HG03520 (cell line): ENCODE measurements around the gene PLPPR5.
A peak's percentile ranks its signal among the peaks of the same experiment; 100 is the strongest.
"Not testable (repeated sequence)": the region's sequence is repeated elsewhere in the genome, so short reads cannot be mapped to it uniquely, and the experiment has no call there.

Experiments
- ATAC-seq: cut with Tn5 transposase; IDR thresholded peaks from one replicate; pipeline ENCODE4 v1.9.1; 2021; ENCODE audit warnings: mild to moderate bottlenecking, moderate library complexity; ENCODE audit not compliant: unreplicated experiment

PLPPR5 gene

DNA sequence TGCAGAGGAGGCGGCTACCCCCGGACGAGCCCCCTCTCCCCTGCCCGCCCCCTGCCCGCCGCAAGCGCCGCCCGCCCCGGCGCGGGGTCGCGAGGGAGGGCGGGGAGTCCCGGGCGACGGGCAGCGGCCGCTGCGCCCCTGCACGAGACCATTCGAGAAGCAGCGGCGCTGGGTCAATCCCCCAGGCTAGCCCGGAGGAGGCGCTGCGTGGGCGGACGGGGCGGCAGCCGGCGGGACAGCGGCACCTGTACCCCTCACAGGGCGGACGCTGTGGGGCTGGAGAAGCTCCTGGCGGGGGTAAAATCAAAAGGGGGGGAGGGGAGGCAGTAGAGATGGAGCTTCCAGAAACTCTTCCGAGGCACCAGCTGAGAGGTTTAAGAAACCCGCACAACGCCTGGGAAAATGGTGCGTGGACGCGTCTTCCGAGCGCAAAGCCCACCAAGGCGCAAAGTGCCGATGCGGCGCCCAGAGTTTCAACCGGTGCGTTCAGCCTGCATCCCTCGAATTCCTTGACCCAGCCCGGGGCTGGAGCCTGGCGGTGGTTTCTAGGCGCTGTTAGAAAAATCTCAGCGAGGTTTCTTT lies at the start of gene PLPPR5:
Gene PLPPR5, minus strand, starts transcription at position 1 of the 582 bp plus-strand sequence. CDS start 190 bp downstream, outside the sequence.
- ATAC-seq: no peak

DNA sequence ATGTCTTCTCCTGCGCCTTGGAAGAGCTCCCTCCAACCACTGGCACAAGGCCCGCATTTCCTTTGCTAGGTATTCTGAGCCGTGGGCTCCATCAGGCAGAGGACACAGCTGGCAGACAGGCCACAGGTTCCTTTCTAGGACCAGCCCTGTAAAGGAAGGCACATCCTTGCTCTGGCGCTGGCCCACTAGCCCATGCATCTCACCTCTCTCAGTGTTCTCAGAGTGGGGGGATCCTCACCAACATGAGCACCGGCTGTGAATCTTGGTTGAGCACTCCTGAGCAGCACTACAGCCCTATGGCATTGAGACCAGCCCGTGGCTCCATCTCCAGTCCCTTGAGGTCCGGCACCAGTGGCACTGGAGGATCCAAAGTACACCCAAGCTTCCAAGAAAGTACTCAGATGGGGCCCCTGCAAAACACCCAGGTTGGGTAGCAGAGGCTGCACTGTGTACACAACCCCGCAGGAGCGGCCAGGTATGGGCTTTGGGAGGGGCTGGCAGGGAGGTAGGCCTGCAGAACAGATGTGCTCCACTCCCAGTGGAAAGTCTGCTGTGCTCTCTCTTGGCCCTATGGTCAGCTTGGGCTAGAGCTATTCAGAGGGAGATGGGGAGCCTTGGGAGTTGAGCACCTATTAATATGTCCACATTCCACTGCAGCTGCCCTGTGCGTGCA lies 47.1 kb upstream of the PLPPR5 start:
- ATAC-seq: no peak

GRCh38 chr1:99049745-99050144 lies 45.1 kb upstream of the PLPPR5 start:
- ATAC-seq: no peak

- ATAC-seq: not testable (repeated sequence)
Observed at GRCh38 chr1:99036746-99037145, 32.1 kb upstream of the PLPPR5 start.

DNA sequence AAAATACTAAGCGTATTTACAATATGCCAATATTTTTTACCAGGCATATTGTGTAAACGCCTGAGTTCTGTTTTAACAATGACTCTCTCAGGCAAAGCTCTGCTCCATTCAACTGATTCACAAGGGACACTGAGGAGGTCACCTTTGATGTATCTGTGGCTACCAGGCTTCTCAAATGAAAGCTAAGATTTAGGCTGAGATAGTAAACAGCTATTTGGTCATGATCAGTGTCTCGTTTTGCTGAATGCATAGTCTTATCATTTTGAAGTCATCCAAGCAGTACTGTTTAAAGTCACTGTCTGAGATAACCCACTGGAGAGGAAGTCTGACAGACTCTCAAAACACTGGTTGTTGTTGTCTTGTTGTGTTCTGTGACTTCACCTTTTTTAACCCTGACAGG lies 13.7 kb upstream of the PLPPR5 start:
- no peak for ATAC-seq

GRCh38 chr1:99017655-99018054 lies 13.0 kb upstream of the PLPPR5 start:
- ATAC-seq: no peak

DNA sequence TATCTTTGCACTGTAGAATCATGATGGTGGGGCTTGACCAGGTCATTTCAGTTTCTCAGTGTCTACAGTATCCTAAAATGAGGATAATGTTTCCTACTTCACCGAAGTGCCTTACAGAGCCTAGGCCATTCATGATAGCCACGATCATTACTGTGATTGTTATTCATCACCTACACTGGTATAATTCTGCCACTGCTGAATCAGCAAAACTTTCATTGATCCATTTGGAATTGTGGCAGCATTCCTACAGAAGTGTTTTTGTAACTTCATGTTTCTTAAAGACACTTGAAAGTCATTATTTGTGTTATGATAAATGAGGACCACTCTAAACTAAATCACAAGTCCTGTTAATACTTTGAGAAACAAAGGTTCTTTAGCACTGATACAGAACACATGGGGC lies 6.0 kb upstream of the PLPPR5 start:
- no peak for ATAC-seq

GRCh38 chr1:99007366-99007765 lies 2.7 kb upstream of the PLPPR5 start:
- no peak for ATAC-seq

DNA sequence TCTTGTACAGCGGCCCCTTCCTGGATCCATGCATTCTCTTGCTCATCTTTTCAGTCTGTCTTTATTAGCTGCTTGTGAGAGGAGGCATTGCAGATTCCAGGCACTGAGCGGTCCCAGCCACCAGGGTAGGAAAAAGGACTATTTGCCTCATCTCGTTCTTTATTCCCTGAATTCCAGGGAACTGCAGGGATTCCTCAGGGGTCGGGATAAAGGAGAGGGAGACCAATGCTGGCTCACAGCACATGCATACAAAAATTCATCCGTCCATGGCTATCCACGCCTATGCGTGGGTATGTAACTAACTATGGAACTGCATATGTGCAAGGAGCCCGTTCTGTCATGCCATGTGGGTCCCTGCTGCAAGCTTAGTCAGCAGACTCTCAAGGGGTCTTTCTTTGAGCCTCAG lies 879 bp upstream of the PLPPR5 start:
- no peak for ATAC-seq

GRCh38 chr1:99004254-99004860 lies 304 bp downstream of the PLPPR5 start:
- ATAC-seq: no peak

DNA sequence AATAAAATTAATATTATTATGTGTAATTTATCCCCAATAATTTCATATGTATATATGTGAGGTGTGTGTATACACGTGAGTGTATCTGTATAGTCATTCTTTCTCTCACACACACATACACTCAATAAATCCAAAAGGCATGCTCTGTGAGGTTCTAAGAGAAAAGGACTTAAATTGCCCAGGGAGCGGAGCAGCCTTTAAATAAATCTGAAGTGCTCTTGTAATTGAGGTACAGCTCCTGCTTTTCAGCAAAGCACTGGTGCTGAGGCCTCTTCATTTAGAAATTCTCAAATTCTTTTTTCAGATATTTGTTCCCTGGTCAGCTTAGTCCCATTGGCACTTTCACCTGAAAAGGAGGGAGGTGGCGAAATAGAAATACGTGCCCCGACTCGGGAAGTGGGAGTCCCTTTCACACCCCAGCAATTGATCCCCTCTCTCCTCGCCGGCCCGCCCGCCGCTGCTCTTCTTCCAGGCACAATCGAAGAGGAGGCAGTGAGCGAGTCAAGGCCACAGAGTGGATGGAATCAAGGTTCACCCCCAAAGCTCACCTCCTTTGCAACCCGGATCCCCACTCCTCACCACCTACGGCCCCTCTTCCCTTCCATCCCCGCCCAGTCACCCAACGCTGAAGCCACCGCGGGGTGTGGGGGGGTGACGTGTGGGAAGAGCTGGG lies 944 bp downstream of the PLPPR5 start:
- no peak for ATAC-seq

DNA sequence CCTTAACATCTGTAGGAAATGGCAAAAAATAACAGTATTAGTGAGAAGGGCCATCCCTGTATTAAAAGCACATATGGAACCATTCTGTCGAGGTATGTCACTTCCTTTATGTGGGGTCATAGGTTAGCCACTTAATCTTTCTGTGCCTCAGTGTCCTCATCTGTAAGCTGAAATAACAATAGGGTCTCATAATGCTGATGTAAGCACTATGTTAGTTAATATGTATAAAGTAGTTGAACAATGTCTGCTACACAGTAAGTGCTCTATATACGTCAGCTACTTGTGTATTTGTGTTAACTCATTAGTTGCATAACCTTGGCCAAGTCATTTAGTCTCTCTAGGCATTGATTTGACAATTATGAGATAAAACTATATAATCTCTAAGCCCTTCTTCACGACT lies 11.8 kb downstream of the PLPPR5 start:
- ATAC-seq: no peak

- ATAC-seq: peak; percentile 71
Observed at GRCh38 chr1:98991127-98992012, 13.3 kb downstream of the PLPPR5 start.

DNA sequence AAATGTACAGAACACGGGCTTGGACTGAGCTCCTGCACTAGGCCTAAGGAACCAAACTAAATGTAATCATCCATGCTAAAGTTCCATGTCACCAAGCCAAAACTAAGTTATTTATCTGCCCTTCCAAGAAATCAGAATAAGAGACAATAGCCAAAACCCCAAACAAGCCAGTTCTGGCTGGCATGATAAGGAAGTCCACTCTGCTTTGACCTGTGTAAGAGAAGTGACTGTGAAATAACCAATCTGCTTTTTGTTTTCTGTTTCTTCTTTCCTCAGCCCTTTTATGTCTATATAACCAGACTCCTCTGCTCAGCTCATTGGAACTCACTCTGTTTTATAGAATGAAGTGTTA lies 15.1 kb downstream of the PLPPR5 start:
- ATAC-seq: no peak

DNA sequence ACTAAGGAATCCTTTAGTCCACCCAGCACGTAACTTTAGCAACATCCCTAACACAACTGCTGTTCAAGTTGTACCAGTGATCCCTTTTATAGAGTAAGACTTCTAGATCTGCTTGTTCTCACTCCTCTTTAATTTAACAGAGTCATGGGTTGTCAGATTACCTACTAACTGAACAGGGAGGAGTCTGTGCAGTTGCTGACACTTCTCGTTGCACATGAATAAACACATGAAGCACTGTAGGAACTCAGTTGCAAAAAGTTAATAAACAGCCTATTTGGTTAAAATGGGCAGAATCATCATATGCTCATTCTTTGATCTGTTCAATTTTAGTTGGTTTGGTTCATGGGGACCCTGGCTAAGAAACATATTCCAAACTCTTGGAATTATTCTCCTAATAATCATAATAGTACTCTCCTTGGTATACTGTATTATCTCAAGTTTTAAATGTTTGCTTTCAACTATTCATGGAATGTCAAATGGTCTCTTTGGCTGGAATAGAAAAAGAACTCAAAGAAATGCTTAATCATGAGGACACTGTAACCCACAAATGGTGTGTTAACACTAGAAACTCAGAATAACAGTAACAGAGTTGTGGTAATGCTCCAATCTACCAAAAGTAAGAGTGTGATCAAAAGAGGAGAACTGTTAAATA lies 15.6 kb downstream of the PLPPR5 start:
- ATAC-seq: no peak

DNA sequence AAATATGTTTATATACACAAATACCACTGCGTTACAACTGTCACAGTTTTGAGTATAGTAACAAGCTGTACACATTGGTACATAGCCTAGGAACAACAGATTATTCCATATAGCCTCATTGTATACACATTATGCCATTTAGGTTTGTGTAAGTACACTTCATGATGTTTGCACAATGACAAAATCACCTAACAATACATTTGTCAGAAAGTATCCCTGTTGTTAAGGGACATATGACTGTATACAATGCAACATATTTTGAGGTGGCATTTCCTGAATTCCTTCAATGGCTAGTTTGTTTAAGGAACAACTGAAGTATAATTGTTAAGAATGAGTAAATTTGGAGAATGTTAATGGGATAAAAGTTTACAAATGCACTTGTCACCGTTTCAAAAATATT lies 19.0 kb downstream of the PLPPR5 start:
- no peak for ATAC-seq

- ATAC-seq: no peak
Observed at GRCh38 chr1:98981917-98982513, 22.6 kb downstream of the PLPPR5 start.

DNA sequence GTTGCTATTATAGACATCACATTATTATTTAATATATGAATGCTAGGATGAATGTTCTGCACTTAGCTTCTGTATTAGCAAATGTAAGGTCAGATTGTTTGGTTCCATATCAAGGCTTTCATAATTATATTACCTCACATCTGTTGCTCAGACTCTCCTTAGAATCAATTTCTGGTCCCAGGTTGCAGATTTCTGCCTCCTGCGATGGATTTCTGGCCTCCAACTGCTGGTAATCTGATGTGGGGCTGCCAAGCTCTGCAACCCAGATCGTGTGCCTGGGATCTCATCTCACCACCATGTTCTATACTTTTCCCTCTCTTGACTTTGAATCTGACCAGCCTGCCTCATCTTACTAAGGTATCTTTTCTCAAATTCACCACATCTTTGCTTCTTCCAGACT lies 25.2 kb downstream of the PLPPR5 start:
- ATAC-seq: no peak

DNA sequence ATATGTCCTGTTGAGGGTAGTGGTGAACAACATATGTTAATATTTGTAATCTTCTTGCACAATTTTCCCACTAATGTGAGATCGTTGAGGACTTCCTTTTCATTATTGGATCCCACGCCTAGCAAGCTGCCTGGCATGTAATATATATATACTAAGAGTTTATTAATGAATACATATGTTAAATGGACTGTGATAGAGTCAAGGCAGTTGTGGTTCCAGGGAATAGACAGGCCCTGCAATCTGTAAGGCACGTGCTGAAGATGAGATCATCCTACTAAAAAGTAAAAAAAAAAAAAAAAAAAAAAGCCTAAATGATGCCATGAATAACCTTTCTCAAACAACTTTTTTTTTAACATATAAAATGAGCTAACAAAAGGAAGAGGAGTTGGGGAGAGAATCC lies 28.9 kb downstream of the PLPPR5 start:
- no peak for ATAC-seq

DNA sequence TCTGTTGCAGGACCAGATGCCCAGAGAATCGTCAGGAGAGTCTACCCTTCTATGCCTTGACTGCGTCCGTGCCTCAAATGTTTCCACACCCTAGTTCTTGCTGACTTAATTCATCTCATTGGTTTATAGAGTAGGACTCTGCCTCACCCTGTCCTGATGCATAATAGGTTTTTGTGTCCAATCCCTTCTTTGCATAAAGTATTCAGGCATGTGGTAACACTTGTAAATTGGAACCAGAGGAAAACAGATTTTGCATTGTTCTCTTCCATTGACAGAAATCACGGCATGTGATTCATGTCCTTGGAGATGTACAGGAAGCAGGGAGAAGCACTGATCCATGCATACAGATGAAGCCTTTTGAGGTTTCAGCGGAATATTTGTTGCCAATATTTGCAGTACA lies 29.5 kb downstream of the PLPPR5 start:
- ATAC-seq: no peak
